ENCODE measurements around the gene ADGRV1. TPM values are rescaled to one million over a fixed set of nuclear protein-coding genes. Genes with fewer than 3 reads are reported as not detected.

ADGRV1 gene
- total and polyA plus RNA-seq, 2 donors (not counting 3 experiments of a cell fraction or from before 2014, with no cell fraction given): 0.11 to 0.55 TPM

GRCh38 chr5:90613459-90613858 lies 54.9 kb downstream of the ADGRV1 start:
- no peak overlapping the region for H3K9ac ChIP-seq (replicated peaks; ENCODE audit: extremely low read depth, insufficient read depth, low read length)
- TF ChIP-seq JUN (IDR thresholded peaks at IDR 0.05; ENCODE audit: borderline replicate concordance, insufficient read depth, insufficient read length, low read depth) (no peak), MYC (IDR thresholded peaks at IDR 0.05; ENCODE audit: low read depth, low read length) (no peak), POLR2A (IDR thresholded peaks at IDR 0.05; ENCODE audit: low read depth, low read length) (no peak), FOS (IDR thresholded peaks at IDR 0.05; ENCODE audit: borderline replicate concordance, insufficient read depth, low read length) (no peak), EZH2 (IDR thresholded peaks at IDR 0.05; ENCODE audit: borderline replicate concordance, low read depth, low read length, severe bottlenecking) (no peak), POLR2AphosphoS5 (IDR thresholded peaks at IDR 0.05; ENCODE audit: insufficient read depth, low read depth, low read length) (no peak), MAX (IDR thresholded peaks at IDR 0.05; ENCODE audit: insufficient read depth, insufficient read length) (no peak), GATA2 (IDR thresholded peaks at IDR 0.05; ENCODE audit: insufficient read depth, insufficient read length, low read depth, low read length) (no peak), CTCF (IDR thresholded peaks at IDR 0.05; ENCODE audit: extremely low read depth in 1 of 2, insufficient read depth in 1 of 2, low read depth in 1 of 2, low read length in 2 of 2) (no peak)
- no peaks in the 10 kb centered on the region for H3K9me1 ChIP-seq (replicated peaks; ENCODE audit: control insufficient read depth, extremely low read depth, insufficient read depth, low read length)
- no peak overlapping the region for H3K4me3 ChIP-seq (replicated peaks in 1 of 3; ENCODE audit: insufficient read depth in 1 of 3, low read depth in 1 of 3, low read length in 3 of 3)
- no TSS peak for BruUV-seq (replicated peaks)
- no peak overlapping the region for H2AFZ ChIP-seq (ENCODE audit: low read depth, low read length)
- no peak for FAIRE-seq
- no peaks in the 10 kb centered on the region for H3K9me3 ChIP-seq (replicated peaks; ENCODE audit: control insufficient read depth, insufficient read depth, low read length)
- CTCF ChIA-PET: interaction anchor here (1.1 kb wide), 1 partner anchor 9 kb away, joined by 3 read pairs; no protein-coding TSS in a partner anchor
- H3K4me2 ChIP-seq (ENCODE audit: insufficient read depth, low read length): no peak overlapping the region
- peaks cover 0 to 3% of the 10 kb centered on the region in 2 experiments for H3K27me3 ChIP-seq (ENCODE audit: control insufficient read depth in 2 of 2, insufficient read depth in 2 of 2, low read length in 2 of 2)
- intact Hi-C loops (cut with micrococcal nuclease) (no loop called here), dilution Hi-C loops (cut with MboI; ENCODE audit: extremely low pct_ligation_motif_present, low sequenced_read_pairs) (no loop called here)
- no peaks in the 10 kb centered on the region for H3K4me1 ChIP-seq (ENCODE audit: control insufficient read depth, extremely low read depth, insufficient read depth, low read length)
- POLR2A ChIA-PET: no interaction called here
- H4K20me1 ChIP-seq (replicated peaks; ENCODE audit: control insufficient read depth, extremely low read depth, insufficient read depth, low read length): no peaks in the 10 kb centered on the region
- no peaks in the 10 kb centered on the region for H3K79me2 ChIP-seq (ENCODE audit: control insufficient read depth, insufficient read depth, low read length)
- H3K36me3 ChIP-seq (ENCODE audit: control insufficient read depth in 2 of 2, extremely low read depth in 1 of 2, insufficient read depth in 2 of 2, low read length in 2 of 2): no peaks in the 10 kb centered on the region
- no peak for DNase-seq (ENCODE audit: low read depth, low spot score)
- no peak overlapping the region for H3K27ac ChIP-seq (ENCODE audit: insufficient read depth, low read depth, low read length)
